ENCODE data around the gene PRRG1. TPM values are rescaled to one million over a fixed set of nuclear protein-coding genes. Genes with fewer than 3 reads are reported as not detected.

The PRRG1 gene
- total RNA-seq (2014; rRNA removed; shearing (Covaris generic)), result 6.8 and 7.0 TPM in 2 replicates

DNA sequence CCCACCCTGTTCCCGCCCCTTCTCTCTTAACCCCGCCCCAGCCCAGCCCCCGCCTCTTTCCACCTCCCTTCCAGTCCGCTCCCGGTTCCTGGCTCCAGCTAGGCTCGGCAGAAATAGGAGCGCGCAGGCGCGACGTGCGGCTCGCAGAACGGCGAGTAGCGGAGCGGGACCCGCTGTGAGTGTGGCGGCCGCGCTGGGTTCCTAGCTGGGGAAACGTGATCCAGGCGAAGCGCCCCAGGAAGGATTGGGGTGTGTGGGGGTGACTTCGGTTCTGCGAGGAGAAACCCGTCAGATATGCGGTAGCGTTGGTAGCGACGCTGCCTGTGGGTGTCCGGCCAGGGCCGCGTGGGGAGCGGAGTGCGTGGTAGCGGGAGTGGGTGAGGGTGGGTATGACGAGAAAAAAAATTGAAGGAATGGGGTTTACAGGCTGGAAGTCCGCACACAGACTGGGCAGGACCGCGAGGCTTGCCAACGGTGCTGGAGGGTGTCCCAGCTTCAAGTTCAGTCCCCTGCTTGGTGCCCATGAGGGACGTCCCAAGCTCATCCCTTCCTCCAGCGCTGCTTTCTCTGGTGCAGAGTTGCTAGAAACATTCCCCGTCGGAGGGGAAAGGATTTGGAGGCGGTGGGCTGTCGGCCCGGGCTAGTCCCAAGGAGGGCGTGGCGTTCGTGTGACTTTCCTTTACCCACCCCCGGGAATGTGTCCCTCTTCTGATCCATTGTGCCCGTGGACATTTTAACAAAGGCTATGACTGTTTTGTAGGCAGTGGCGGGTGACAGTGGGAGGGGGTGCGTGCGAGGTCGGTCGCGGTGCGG lies at the start of gene PRRG1:
TSS of gene PRRG1 (plus strand) at position 144 of the 813 bp plus-strand sequence. CDS start 56,886 bp downstream, outside the sequence.

Other genes with a start within 250 kb of the PRRG1 start
- 0.75 and 1.3 TPM in 2 replicates for gene LANCL3, start 222.3 kb downstream of the PRRG1 start, total RNA-seq (2014; rRNA removed; shearing (Covaris generic))